Kidney (tissue), 14 donors: ENCODE results near the gene INPP5F. TPM values are rescaled to one million over a fixed set of nuclear protein-coding genes. Genes with fewer than 3 reads are reported as not detected.

Experiments used
- DNase-seq, 5 donors: peaks; one replicate each; pipeline ENCODE4 v3.0.0-alpha.2; 2013 to 2020
- FAIRE-seq: peaks from 2 replicates; lab custom pipeline; 2012; peaks lifted over from hg19 to GRCh38; lab: Jason Lieb, UNC
- H3K27ac ChIP-seq, 2 donors: one replicate each; pipeline ENCODE4 v1.7.0; 2013; ENCODE audit warnings: low read depth in 2 of 2, low read length in 2 of 2, inconsistent platforms in 1 of 2
- H3K27me3 ChIP-seq: one replicate; pipeline ENCODE4 v1.7.1; 2013; ENCODE audit warnings: low read length, inconsistent platforms; ENCODE audit not compliant: control insufficient read depth, insufficient read depth
- H3K36me3 ChIP-seq, 3 donors: one replicate each; pipeline versions ENCODE4 v1.7.0 to v1.7.1; 2013; ENCODE audit warnings: low read length in 3 of 3, control low read depth in 1 of 3, inconsistent platforms in 1 of 3; ENCODE audit not compliant: insufficient read depth in 3 of 3, control insufficient read depth in 2 of 3
- H3K4me1 ChIP-seq, 3 donors: one replicate each; pipeline versions ENCODE4 v1.7.0 to v1.7.1; 2013; ENCODE audit warnings: low read length in 3 of 3, inconsistent platforms in 1 of 3, low read depth in 1 of 3; ENCODE audit not compliant: control insufficient read depth in 2 of 3, insufficient read depth in 2 of 3
- H3K4me3 ChIP-seq, 3 donors: one replicate each; pipeline versions ENCODE4 v1.7.0 to v1.8.1; 2013; ENCODE audit warnings: low read length in 3 of 3, control low read depth in 1 of 3, inconsistent platforms in 1 of 3
- H3K9ac ChIP-seq, 3 donors: one replicate each; pipeline versions ENCODE4 v1.7.0 to v1.7.1; 2013; ENCODE audit warnings: low read length in 3 of 3, control low read depth in 1 of 3, inconsistent platforms in 1 of 3
- H3K9me3 ChIP-seq, 3 donors: one replicate each; pipeline versions ENCODE4 v1.7.0 to v1.7.1; 2013; ENCODE audit warnings: low read length in 3 of 3, control low read depth in 1 of 3, inconsistent platforms in 1 of 3; ENCODE audit not compliant: control insufficient read depth in 2 of 3, insufficient read depth in 1 of 3
- intact Hi-C: fragments of 100-400 bp; cut with DNase I; formaldehyde crosslinking; loops from one replicate; pipeline ENCODE4 v1.11.1; 2022
- polyA plus RNA-seq: library from polyadenylated mRNA; stranded (reverse); fragments of 350-450 nt; fragmentation: Illumina TruSeq; extraction: RNeasy Lipid Tissue Mini Kit (QIAGEN cat#74804); gene quantifications from one replicate; pipeline ENCODE4 v1.2.3, GENCODE V29; 2014; ENCODE audit warnings: low read depth, low replicate concordance; ENCODE audit not compliant: insufficient read depth
- total RNA-seq: library from RNA; stranded (reverse); fragmentation: NEBNext Ultra II Directional; extraction: Animal tissue kit (Norgen Biotek cat#: 25700); gene quantifications from one replicate; pipeline ENCODE4 v1.2.1, GENCODE V29; 2021
- TF ChIP-seq, protein P1 (sequence below): IDR thresholded peaks from 3 replicates; pipeline ENCODE4 v1.5.1; 2012; ENCODE audit warnings: mild to moderate bottlenecking, moderate library complexity, borderline replicate concordance; ENCODE audit not compliant: insufficient read depth; ENCODE audit errors: extremely low read depth
- donor health status: control.
- donor health status: control.
- donor health status: control.
- donor health status: control.
- donor health status: control.
- donor health status: DM: yes; HTN: yes; CAD: no.
- donor health status: Normal renal cell carcinoma (clear cell type).

The INPP5F gene
- total and polyA plus RNA-seq, 2 donors from 2014 or later = 16.4 to 17.5 TPM

DNA sequence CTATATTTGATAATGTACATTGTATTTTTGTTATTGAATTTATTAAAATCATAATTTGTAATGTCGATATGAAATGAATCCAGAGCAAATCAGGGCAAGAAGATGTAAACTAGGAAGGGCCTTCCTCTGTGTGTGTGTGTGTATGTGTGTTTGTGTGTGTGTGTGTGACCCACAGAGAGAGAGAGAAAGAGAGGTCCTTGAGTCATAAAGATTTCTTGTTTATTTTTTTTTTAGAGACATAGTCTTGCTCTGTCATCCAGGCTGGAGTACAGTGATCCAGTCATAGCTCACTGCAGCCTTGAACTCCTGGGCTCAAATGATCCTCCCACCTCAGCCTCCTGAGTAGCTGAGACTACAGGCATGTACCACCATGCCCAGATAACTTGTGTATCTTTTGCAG lies 50.7 kb downstream of the INPP5F start:
- Histone ChIP-seq H3K27ac (no peak overlapping the region), H3K9ac (no peak overlapping the region), H3K27me3 (no peaks in the 10 kb centered on the region), H3K4me3 (no peak overlapping the region), H3K4me1 (no peaks in the 10 kb centered on the region), H3K36me3 (no peaks in the 10 kb centered on the region), H3K9me3 (no peaks in the 10 kb centered on the region)
- TF ChIP-seq, protein P1, sequence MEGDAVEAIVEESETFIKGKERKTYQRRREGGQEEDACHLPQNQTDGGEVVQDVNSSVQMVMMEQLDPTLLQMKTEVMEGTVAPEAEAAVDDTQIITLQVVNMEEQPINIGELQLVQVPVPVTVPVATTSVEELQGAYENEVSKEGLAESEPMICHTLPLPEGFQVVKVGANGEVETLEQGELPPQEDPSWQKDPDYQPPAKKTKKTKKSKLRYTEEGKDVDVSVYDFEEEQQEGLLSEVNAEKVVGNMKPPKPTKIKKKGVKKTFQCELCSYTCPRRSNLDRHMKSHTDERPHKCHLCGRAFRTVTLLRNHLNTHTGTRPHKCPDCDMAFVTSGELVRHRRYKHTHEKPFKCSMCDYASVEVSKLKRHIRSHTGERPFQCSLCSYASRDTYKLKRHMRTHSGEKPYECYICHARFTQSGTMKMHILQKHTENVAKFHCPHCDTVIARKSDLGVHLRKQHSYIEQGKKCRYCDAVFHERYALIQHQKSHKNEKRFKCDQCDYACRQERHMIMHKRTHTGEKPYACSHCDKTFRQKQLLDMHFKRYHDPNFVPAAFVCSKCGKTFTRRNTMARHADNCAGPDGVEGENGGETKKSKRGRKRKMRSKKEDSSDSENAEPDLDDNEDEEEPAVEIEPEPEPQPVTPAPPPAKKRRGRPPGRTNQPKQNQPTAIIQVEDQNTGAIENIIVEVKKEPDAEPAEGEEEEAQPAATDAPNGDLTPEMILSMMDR = no peak
- intact Hi-C loops = no loop called here
- no peak for FAIRE-seq
- DNase-seq = no peak

DNA sequence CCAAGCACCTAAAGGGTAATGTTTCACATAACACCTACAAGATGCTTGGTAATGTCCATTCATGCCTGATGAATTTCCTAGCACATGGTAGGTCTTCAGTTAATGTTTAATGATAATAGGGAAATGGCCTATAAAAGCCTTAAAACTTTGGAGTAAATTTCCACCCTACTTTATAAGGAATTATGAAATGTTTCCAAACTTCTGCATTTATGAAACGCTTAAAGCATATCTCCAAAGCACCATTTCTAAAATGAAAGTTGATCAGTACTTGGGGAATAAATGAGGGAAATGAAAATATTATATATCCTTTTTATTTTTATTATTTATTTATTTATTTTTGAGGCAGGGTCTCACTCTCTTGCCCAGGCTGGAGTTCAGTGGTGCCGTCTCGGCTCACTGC lies 51.8 kb downstream of the INPP5F start:
- FAIRE-seq = no peak
- no peak for DNase-seq
- H3K4me1 ChIP-seq = no peaks in the 10 kb centered on the region
- H3K27me3 ChIP-seq = no peaks in the 10 kb centered on the region
- no peak overlapping the region for H3K4me3 ChIP-seq
- no peaks in the 10 kb centered on the region for H3K36me3 ChIP-seq
- intact Hi-C loops = no loop called here
- no peaks in the 10 kb centered on the region for H3K9me3 ChIP-seq
- TF ChIP-seq, protein P1 = no peak
- no peak overlapping the region for H3K9ac ChIP-seq
- no peak overlapping the region for H3K27ac ChIP-seq

DNA sequence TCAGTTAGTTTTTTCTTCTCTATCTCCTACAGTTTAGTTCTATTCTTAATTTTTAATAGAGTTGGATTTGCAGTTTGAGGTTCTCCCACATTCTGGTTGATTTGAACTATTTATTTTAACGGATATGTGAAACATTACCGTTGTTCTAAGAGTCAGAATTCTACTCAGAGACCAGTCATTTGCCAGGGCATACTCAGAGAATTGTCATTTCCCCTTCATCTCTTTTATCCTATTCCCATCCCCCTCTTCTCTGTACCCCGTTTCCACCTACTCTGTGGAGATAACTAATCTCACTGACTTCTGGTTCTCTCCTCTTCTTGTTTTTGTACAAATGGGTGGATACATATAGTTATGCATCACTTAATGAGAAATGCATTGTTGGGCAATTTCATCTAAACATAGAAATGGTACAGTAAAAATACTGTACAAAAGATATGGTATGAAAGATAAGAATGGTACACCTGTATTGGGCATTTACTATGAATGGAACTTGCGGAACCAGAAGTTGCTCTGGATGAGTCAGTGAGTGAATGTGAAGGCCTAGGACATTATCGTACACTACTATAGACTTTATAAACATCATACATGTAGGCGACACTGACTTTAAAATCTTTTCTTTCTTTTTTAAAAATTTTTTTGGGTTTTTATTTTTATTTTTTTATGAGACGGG lies 53.1 kb downstream of the INPP5F start:
- no peaks in the 10 kb centered on the region for H3K36me3 ChIP-seq
- H3K9ac ChIP-seq = no peak overlapping the region
- H3K4me1 ChIP-seq = no peaks in the 10 kb centered on the region
- intact Hi-C loops = no loop called here
- H3K27me3 ChIP-seq = no peaks in the 10 kb centered on the region
- TF ChIP-seq, protein P1 = no peak
- DNase-seq (no peak), FAIRE-seq (no peak)
- H3K27ac ChIP-seq = no peak overlapping the region
- no peaks in the 10 kb centered on the region for H3K9me3 ChIP-seq
- H3K4me3 ChIP-seq = no peak overlapping the region
